Neutrophil (primary cell): ENCODE results near the gene CUTA.

ENCODE experiments used
- H3K27ac ChIP-seq: fragments of 200-600 bp; sonication (generic); 2 replicates; pipeline ENCODE4 v1.5.1; 2016; ENCODE audit warnings: mild to moderate bottlenecking, moderate library complexity
- H3K27me3 ChIP-seq: fragments of 200-600 bp; sonication (generic); 2 replicates; pipeline ENCODE4 v1.6.0; 2016; ENCODE audit warnings: mild to moderate bottlenecking
- H3K36me3 ChIP-seq: fragments of 200-600 bp; sonication (generic); 2 replicates; pipeline ENCODE4 v1.5.1; 2017
- H3K4me1 ChIP-seq, 2 experiments: fragments of 200-600 bp in 1 of 2; sonication (generic) in 1 of 2; 1 replicate in 1 of 2; 2 replicates in 1 of 2; pipeline versions ENCODE4 v1.5.1 to v1.6.1; 2013 to 2016; ENCODE audit warnings: low read depth in 1 of 2, low read length in 1 of 2, mild to moderate bottlenecking in 1 of 2, moderate library complexity in 1 of 2; ENCODE audit not compliant: control insufficient read depth in 1 of 2, insufficient read depth in 1 of 2
- H3K4me3 ChIP-seq, 2 experiments: fragments of 200-600 bp in 1 of 2; sonication (generic) in 1 of 2; 1 replicate in 1 of 2; 2 replicates in 1 of 2; pipeline ENCODE4 v1.5.1; 2013 to 2016; ENCODE audit warnings: low read depth in 1 of 2, low read length in 1 of 2, mild to moderate bottlenecking in 1 of 2, moderate library complexity in 1 of 2
- H3K9me3 ChIP-seq: fragments of 200-600 bp; sonication (generic); 2 replicates; pipeline ENCODE4 v1.5.1; 2016
- CTCF ChIP-seq: fragments of 200-600 bp; sonication (generic); IDR thresholded peaks from 2 replicates; pipeline ENCODE4 v1.5.1; 2016; ENCODE audit warnings: antibody characterized with exemption

CUTA gene

GRCh38 chr6:33411632-33412005 lies 6.3 kb downstream of the CUTA start:
- no peak for TF ChIP-seq CTCF
- Histone ChIP-seq H3K4me1 (peaks cover 19 to 28% of the 10 kb centered on the region in 2 experiments), H3K36me3 (peaks cover 42% of the 10 kb centered on the region), H3K27me3 (no peaks in the 10 kb centered on the region), H3K27ac (peak overlapping the region; percentile 98), H3K9me3 (no peaks in the 10 kb centered on the region), H3K4me3 (peak overlapping the region; percentile 75 to 82)

- Histone ChIP-seq H3K4me1 (peaks cover 18 to 25% of the 10 kb centered on the region in 2 experiments), H3K27ac (peak within 1 kb of the TSS; percentile 98), H3K9me3 (no peaks in the 10 kb centered on the region), H3K4me3 (peak within 1 kb of the TSS; percentile 75 to 82), H3K27me3 (no peaks in the 10 kb centered on the region), H3K36me3 (peaks cover 40% of the 10 kb centered on the region)
- peak; percentile 10 for TF ChIP-seq CTCF
These were observed 6.9 kb downstream of the CUTA start, which contains the start of gene PHF1 for GRCh38 chr6:33410711-33411631. PHF1 (plus strand) TSS chr6:33411014; CDS start chr6:33412264, 1,250 bp downstream.

- H3K4me1 ChIP-seq: peaks cover 18 to 25% of the 10 kb centered on the region in 2 experiments
- peaks cover 36% of the 10 kb centered on the region for H3K36me3 ChIP-seq
- H3K27ac ChIP-seq: peak overlapping the region; percentile 98
- no peaks in the 10 kb centered on the region for H3K9me3 ChIP-seq
- peak overlapping the region; percentile 75 to 82 for H3K4me3 ChIP-seq
- peak; percentile 9 for TF ChIP-seq CTCF
- no peaks in the 10 kb centered on the region for H3K27me3 ChIP-seq
These were observed 7.7 kb downstream of the CUTA start for GRCh38 chr6:33410050-33410710.

GRCh38 chr6:33407132-33407718 lies 10.7 kb downstream of the CUTA start:
- Histone ChIP-seq H3K4me1 (peaks cover 18% of the 10 kb centered on the region in 2 experiments), H3K36me3 (peaks cover 28% of the 10 kb centered on the region), H3K27me3 (no peaks in the 10 kb centered on the region), H3K4me3 (no peak overlapping the region), H3K9me3 (no peaks in the 10 kb centered on the region), H3K27ac (no peak overlapping the region)
- no peak for TF ChIP-seq CTCF

- H3K27ac ChIP-seq: no peak overlapping the region
- no peak for TF ChIP-seq CTCF
These were observed 11.8 kb downstream of the CUTA start for GRCh38 chr6:33406126-33406525.

More at GRCh38 chr6:33406126-33406525, 11.8 kb downstream of the CUTA start:
- Histone ChIP-seq H3K9me3 (no peaks in the 10 kb centered on the region), H3K4me1 (peaks cover 8 to 10% of the 10 kb centered on the region in 2 experiments), H3K27me3 (no peaks in the 10 kb centered on the region), H3K36me3 (peaks cover 31% of the 10 kb centered on the region), H3K4me3 (no peak overlapping the region)
